M059J (cell line): ENCODE data around the gene TSPAN16. TPM values are rescaled to one million over a fixed set of nuclear protein-coding genes. Genes with fewer than 3 reads are reported as not detected.
"Not testable (repeated sequence)": the region's sequence is repeated elsewhere in the genome, so short reads cannot be mapped to it uniquely, and the experiment has no call there.

Experiments
- DNase-seq: peaks from one replicate; pipeline ENCODE4 v3.0.0-alpha.2; 2012; ENCODE audit warnings: low read depth
- total RNA-seq: library from RNA; depleted of rRNA; stranded (reverse); fragments of >200 nt; shearing (Covaris generic); gene quantifications from 2 replicates; pipeline ENCODE4 v1.2.3, GENCODE V29; 2014

Gene TSPAN16
- total RNA-seq, 1 experiment from 2014 or later: not detected

- DNase-seq: peak; percentile 50
These were observed 10.4 kb downstream of the TSPAN16 start for GRCh38 chr19:11306337-11306736.

GRCh38 chr19:11320278-11320995 lies 24.5 kb downstream of the TSPAN16 start:
- DNase-seq: not testable (repeated sequence)

- no peak for DNase-seq
These were observed 25.5 kb downstream of the TSPAN16 start for GRCh38 chr19:11321191-11322126.

- no peak for DNase-seq
These were observed 26.5 kb downstream of the TSPAN16 start for GRCh38 chr19:11322269-11323024.

GRCh38 chr19:11323601-11324078 lies 27.7 kb downstream of the TSPAN16 start:
- DNase-seq: no peak

- DNase-seq: peak; percentile 96
These were observed 28.2 kb downstream of the TSPAN16 start for GRCh38 chr19:11324079-11324661.

- no peak for DNase-seq
These were observed 28.9 kb downstream of the TSPAN16 start for GRCh38 chr19:11324748-11325389.

- no peak for DNase-seq
These were observed 29.6 kb downstream of the TSPAN16 start for GRCh38 chr19:11325544-11325943.

- DNase-seq: no peak
These were observed 34.2 kb downstream of the TSPAN16 start for GRCh38 chr19:11330127-11330526.

- DNase-seq: no peak
These were observed 35.5 kb downstream of the TSPAN16 start for GRCh38 chr19:11331502-11331901.

GRCh38 chr19:11332822-11333221 lies 36.9 kb downstream of the TSPAN16 start:
- DNase-seq: no peak

GRCh38 chr19:11333838-11334237 lies 37.9 kb downstream of the TSPAN16 start:
- DNase-seq: peak; percentile 66

- no peak for DNase-seq
These were observed 39.6 kb downstream of the TSPAN16 start for GRCh38 chr19:11335449-11336146.

- DNase-seq: no peak
These were observed 41.1 kb downstream of the TSPAN16 start for GRCh38 chr19:11337080-11337479.

- DNase-seq: no peak
These were observed 42.2 kb downstream of the TSPAN16 start for GRCh38 chr19:11338121-11338520.

GRCh38 chr19:11338569-11339253 lies 42.8 kb downstream of the TSPAN16 start:
- DNase-seq: no peak

GRCh38 chr19:11339254-11340098 lies 43.5 kb downstream of the TSPAN16 start, which contains the start of gene RAB3D:
Gene RAB3D (minus strand): TSS chr19:11339657. CDS start chr19:11337399, 2,258 bp downstream.
- DNase-seq: peak; percentile 62

- not testable (repeated sequence) for DNase-seq
These were observed 44.1 kb downstream of the TSPAN16 start for GRCh38 chr19:11340099-11340467.

GRCh38 chr19:11342429-11342828 lies 46.5 kb downstream of the TSPAN16 start:
- DNase-seq: no peak
